T-helper 2 cell (primary cell): ENCODE results near the gene AP1G2.

Experiments
- DNase-seq, 5 experiments: peaks; one replicate each; pipeline versions ENCODE4 v3.0.0 to v3.0.0-alpha.2; 2012 to 2022

Gene AP1G2

DNA sequence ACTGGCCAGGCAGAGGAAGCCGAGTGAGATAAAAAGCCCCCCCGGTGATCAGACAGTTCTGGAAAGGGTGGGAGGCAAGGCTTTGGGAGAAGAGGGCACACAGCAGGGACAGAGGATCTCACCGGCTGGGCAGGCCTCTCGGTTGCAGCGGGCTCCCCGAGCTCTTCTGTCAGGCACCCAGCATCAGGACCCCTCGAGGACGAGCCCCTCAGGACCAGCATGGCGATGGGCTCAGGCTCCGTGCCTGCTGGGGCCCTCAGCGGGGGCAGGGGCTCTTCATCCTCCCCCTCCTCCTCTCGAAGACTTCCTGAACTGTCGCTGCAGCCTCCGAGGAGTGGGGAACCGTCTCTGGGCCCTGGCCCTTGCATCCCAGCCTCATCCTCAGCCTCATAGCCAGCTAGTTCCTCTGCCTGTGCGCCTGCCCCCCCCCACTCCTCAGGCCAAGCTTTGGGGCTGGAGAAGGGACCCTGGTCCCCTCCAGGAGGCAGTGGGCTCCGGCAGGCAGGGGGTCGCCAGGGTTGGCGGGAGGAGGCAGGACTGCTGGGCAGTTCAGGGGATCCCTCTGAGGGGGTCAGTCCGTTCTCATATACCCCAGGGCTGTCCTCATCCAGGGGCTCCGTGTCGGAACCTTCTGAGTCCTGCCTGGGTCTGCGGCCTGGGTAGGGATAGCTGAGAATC lies 3.4 kb upstream of the AP1G2 start:
- no peak for DNase-seq

DNA sequence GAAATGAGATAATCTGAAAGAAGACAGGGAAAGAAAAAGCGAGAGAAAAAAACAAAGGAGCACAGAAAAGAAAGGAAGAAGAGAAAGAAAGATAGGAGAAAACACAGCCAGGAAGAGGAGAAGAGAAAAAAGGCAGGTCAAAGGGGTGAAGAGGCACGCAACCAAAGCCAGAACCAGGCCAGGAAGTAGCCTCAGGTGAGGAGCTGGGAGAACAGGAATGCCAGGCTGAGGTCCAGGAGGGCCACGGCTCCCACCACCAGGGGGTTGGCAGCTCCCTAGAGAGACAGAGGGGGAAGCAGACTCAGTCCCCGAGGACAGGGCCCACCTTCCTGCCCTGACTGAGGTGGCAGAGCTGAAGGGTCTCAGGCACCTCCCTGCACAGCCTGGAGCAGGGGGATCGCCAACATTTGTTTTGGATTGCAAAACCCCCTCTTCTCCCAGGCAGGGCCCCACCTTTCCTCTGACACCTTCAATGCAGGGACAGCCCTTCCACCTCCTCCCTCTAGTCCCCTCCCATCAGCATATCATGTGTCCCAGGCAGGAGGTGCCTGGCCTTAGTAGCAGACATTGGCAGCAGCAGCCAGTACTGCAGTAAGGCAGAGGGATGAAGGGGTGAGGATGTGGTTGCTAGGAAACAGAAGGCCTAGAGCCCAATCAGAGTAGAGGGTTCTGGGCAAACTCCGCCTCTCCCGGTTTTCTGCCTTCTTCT lies 2.0 kb upstream of the AP1G2 start:
- DNase-seq, result peak in 1 of 5 experiments; percentile 49

GRCh38 chr14:23568600-23569331 lies 1.2 kb upstream of the AP1G2 start:
- DNase-seq, result no peak

- DNase-seq, result no peak
These were observed 519 bp upstream of the AP1G2 start for GRCh38 chr14:23568021-23568599.

- DNase-seq, result no peak
These were observed 809 bp downstream of the AP1G2 start for GRCh38 chr14:23566778-23567185.

GRCh38 chr14:23566112-23566777 lies 1.3 kb downstream of the AP1G2 start:
- DNase-seq, result no peak

- DNase-seq, result no peak
These were observed 2.0 kb downstream of the AP1G2 start for GRCh38 chr14:23565626-23566025.

GRCh38 chr14:23564876-23565275 lies 2.7 kb downstream of the AP1G2 start:
- DNase-seq, result no peak

DNA sequence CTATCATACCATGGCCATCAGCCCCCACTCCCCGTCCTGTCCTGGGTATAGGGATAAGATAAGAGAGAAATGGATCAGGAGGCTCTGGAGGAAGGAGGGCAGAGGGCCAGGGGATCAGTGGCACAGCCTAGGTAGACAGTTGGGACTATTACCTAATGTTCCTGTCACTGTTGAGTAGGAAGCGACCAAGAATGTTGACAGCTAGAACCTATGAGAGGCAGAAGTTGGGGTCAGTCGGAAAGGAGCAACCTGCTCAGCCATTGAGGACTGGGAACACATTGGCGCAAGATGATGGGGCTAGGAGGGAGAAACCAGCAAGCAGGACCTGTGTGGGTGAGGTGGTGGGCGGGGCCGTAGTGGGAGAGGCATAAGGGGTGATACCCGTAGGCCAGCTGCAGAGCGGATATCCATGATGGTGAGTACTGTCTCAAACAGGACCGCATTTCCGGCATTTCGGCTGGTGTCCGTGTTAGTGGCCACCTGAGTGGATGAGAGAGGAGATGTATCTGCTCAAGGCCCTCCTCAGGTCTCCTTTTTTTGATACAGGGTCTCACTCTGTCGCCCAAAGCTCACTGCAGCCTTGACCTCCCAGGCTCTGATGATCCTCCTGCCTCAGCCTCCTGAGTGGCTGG lies 3.3 kb downstream of the AP1G2 start:
- DNase-seq, result no peak

GRCh38 chr14:23563473-23564180 lies 4.0 kb downstream of the AP1G2 start:
- no peak for DNase-seq

DNA sequence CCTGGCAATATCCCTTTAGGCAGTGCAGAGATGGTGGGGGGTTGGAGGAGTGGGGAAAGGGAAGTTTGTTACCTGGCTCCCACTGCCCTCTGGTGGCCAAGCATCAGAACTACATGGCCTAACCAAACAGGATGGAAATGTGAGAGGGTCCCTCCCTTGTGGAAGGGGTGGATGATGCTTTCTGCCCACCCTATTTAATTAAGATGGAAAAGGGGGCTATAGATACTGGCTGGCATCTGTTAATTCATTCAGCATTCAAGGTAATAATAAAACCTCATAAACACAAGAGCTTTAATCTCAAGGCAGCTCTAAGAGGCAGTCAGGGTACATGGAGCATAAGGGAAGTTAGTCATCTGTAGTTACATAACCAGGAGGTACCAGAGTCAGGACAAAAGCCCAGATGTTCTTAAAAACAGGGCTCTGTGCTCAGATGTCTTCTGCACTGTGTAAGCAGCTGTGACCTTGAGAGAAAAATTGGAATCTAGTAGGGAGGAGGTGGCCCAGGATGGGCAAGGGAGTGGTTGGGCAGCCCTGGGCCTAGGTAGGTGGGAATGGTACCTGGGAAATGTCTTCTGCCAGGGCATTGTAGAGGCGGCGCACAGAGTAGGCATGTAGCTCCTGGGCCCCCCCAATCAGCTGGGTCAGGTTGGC lies 4.6 kb downstream of the AP1G2 start:
- peak in 4 of 5 experiments; percentile 35 to 51 (median 46) for DNase-seq

DNA sequence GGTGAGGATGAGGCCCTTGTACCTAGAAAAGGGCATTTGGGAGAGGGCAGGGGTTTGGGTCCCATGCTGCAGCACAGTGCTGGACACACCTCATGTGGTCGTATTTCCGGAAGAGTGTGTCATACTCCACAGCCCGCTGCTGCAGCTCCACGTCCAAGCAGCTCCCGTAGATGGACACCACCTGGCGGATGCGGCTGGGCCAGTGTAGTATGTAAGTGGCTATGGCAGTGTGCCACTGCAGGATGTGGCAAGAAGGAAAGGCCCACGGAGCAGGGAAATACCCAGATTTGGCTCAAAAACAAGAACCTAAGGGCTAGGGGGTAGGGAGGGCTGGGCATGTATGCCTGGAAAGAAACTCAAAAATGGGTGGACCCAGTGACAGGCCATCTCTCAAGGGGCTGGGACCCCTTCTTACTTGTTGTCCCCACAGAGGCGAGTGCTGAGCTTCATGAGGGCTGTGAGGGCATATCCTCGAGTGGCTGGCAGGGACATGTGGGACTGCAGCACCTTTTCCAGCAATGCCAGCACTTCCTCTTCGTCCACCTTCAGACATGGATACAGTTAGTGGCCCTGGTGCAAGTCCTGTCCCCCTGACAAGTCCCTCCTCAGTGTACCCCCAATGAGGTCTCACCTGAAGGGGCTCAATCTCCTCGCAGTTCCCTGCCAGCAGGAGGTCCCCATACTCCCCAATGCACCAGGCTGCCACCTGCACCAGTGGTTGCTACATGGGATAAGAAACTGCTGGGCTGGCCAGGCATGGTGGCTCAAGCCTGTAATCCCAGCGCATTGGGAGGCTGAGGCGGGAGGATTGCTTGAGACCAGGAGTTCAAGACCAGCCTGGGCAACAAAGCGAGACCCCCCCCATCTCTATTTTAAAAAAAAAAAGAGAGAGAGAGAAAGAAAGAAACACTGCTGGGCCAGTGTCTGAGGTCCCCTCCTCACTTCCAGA lies 5.4 kb downstream of the AP1G2 start:
- DNase-seq, result no peak

DNA sequence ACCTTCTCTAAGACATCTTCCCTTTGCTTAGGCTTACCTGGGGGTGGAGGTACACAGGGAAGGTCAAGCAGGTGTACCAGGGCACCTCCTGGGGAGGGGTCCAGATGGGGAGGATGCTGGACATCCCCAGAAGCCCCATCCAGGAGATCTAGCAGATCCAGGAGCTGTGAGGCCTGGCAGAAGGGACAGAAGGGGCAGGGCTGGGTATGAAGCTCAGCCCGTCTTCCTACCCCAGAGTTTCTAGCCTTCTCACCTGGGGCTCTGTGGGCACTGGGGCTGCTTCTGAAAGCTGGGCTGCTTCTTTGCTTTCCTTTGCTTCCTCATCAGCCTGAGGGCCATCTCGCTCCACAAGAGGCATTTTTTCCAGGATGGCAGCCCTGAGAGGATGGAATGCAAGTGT lies 6.3 kb downstream of the AP1G2 start:
- DNase-seq, result no peak

GRCh38 chr14:23559926-23560520 lies 7.6 kb downstream of the AP1G2 start:
- DNase-seq, result no peak

DNA sequence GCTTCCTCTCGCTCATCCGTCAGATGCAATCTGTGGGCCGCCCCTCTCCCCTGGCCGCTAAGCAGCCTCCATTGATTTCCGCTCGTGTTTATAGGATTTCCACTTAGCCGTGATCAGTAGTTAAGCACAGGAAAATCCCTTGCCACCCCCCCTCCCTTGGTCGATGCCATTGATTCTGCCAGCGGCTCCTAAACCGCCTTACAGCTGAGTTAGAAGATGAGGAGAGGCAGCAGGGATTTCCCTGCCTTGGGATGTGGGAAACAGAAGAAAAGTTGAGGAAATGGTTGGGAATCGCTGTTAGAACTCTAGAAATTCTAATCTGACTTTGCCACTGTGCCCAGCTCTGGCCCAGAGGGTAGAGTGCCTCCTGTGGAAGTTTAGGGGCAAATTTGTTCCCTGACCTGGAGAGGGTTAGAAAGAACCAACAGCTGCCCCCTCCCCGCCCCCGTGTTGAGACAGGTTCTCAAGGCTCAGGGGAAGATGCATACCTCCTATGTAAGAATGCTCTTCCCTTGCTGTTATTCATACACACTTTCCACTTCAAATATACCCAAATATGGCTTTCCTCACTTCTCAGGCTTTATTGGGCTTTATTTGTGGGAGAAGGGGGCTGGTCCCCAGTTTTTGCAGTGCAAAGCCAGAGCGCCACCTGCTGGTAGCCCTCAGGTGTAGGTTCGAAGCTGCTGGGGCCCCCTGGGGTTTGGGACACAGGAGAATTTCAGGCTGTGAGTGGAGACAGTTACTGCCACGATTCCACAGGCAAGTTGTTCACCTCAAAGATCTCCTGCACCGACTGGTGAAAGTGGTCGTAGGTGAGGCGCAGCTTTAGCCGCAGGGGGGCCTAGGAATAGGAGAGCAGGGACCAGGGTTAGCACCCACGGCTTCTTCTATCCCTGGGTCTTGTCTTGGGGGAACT lies 8.3 kb downstream of the AP1G2 start:
- DNase-seq, result peak; percentile 33 to 66 (median 56)

- DNase-seq, result no peak
These were observed 9.1 kb downstream of the AP1G2 start for GRCh38 chr14:23558346-23559009.

DNA sequence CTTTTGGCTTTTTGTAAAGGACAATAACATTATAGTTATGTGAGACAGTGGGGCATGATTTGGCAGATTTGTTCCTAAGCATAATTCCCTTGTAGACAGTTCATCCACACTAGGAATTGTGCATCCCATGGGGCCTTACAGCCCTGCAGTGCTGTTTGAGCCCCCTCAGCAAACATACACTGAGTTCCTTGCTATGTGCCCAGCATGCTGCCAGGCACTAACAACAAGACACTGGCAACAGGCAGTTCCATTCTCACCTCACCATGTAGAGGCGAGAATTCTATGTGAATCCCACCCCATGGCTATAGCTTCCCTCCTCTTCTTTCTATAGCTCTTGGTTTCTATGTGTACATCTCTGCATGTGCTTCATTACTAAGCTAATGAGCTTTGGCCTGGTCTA lies 9.6 kb downstream of the AP1G2 start:
- DNase-seq, result no peak

GRCh38 chr14:23557521-23557920 lies 10.1 kb downstream of the AP1G2 start:
- DNase-seq, result no peak
